Limb (tissue), 2 donors: ENCODE results near the gene ZSWIM5.
"Not testable (repeated sequence)": the region's sequence is repeated elsewhere in the genome, so short reads cannot be mapped to it uniquely, and the experiment has no call there.

ENCODE experiments used
- DNase-seq, 2 donors: peaks; one replicate each; pipeline ENCODE4 v3.0.0-alpha.2; 2016; ENCODE audit errors: extremely low spot score in 2 of 2

The ZSWIM5 gene

GRCh38 chr1:45205011-45205909, 1.1 kb downstream of the ZSWIM5 start:
- DNase-seq, result peak; percentile 1 to 69

GRCh38 chr1:45200906-45201500, 5.4 kb downstream of the ZSWIM5 start:
- DNase-seq, result no peak

- DNase-seq, result no peak
These were observed 6.0 kb downstream of the ZSWIM5 start for GRCh38 chr1:45200435-45200834.

- no peak for DNase-seq
These were observed 8.2 kb downstream of the ZSWIM5 start for GRCh38 chr1:45198185-45198584.

GRCh38 chr1:45196863-45197262, 9.5 kb downstream of the ZSWIM5 start:
- DNase-seq, result no peak

GRCh38 chr1:45191418-45191783, 15.0 kb downstream of the ZSWIM5 start:
- no peak for DNase-seq

GRCh38 chr1:45187725-45188124, 18.7 kb downstream of the ZSWIM5 start:
- no peak for DNase-seq

- not testable (repeated sequence) for DNase-seq
These were observed 26.4 kb downstream of the ZSWIM5 start for GRCh38 chr1:45179918-45180519.

- DNase-seq, result no peak
These were observed 29.0 kb downstream of the ZSWIM5 start for GRCh38 chr1:45177452-45177851.

- DNase-seq, result no peak
These were observed 33.6 kb downstream of the ZSWIM5 start for GRCh38 chr1:45172764-45173163.

GRCh38 chr1:45172005-45172404, 34.4 kb downstream of the ZSWIM5 start:
- DNase-seq, result no peak

- DNase-seq, result no peak
These were observed 34.8 kb downstream of the ZSWIM5 start for GRCh38 chr1:45171575-45171974.

GRCh38 chr1:45170151-45170742, 36.2 kb downstream of the ZSWIM5 start:
- no peak for DNase-seq

- DNase-seq, result not testable (repeated sequence)
These were observed 38.5 kb downstream of the ZSWIM5 start for GRCh38 chr1:45167947-45168346.

- DNase-seq, result not testable (repeated sequence)
These were observed 42.1 kb downstream of the ZSWIM5 start for GRCh38 chr1:45164307-45164706.

- not testable (repeated sequence) for DNase-seq
These were observed 43.3 kb downstream of the ZSWIM5 start for GRCh38 chr1:45163111-45163510.

GRCh38 chr1:45162041-45163035, 44.1 kb downstream of the ZSWIM5 start:
- not testable (repeated sequence) for DNase-seq

GRCh38 chr1:45155957-45156356, 50.4 kb downstream of the ZSWIM5 start:
- no peak for DNase-seq

GRCh38 chr1:45155423-45155822, 51.0 kb downstream of the ZSWIM5 start:
- DNase-seq, result no peak

- DNase-seq, result no peak
These were observed 54.3 kb downstream of the ZSWIM5 start for GRCh38 chr1:45152126-45152525.
